PC-9 (cell line): ENCODE results near the gene DGLUCY. TPM values are rescaled to one million over a fixed set of nuclear protein-coding genes. Genes with fewer than 3 reads are reported as not detected.

ENCODE experiments used
- BruUV-seq: library from RNA; stranded (reverse); fragments of 400-500 nt; replicated peaks from 2 replicates; lab custom pipeline; 2021; lab: Mats Ljungman, UMichigan
- CTCF ChIA-PET: fragments of 300-600 bp; sonication (Branson Sonifier 250); formaldehyde crosslinking; loops from one replicate; lab custom pipeline; 2022; ENCODE audit warnings: antibody characterized with exemption; lab: Charles Lee
- POLR2A ChIA-PET: fragments of 300-600 bp; sonication (Branson Sonifier 250); formaldehyde crosslinking; loops from one replicate; lab custom pipeline; 2022; ENCODE audit warnings: antibody characterized with exemption; ENCODE audit not compliant: unreplicated experiment; lab: Charles Lee
- DNase-seq, 2 experiments: peaks; one replicate each; pipeline versions ENCODE4 v3.0.0 to v3.0.0-alpha.2; 2015 to 2022; ENCODE audit warnings: mixed read lengths in 1 of 2
- H2AFZ ChIP-seq: fragments of 200-600 bp; sonication (generic); 2 replicates; pipeline ENCODE4 v1.8.1; 2017; ENCODE audit warnings: antibody characterized with exemption
- H3F3A ChIP-seq: fragments of 200-600 bp; sonication (generic); 2 replicates; pipeline ENCODE4 v1.8.1; 2017; ENCODE audit warnings: antibody characterized with exemption, mild to moderate bottlenecking, low read depth; ENCODE audit not compliant: insufficient read depth
- H3K27ac ChIP-seq: fragments of 200-600 bp; sonication (generic); 2 replicates; pipeline ENCODE4 v1.6.1; 2016; ENCODE audit warnings: mixed run types
- H3K27me3 ChIP-seq: fragments of 200-600 bp; sonication (generic); 2 replicates; pipeline ENCODE4 v1.6.1; 2016; ENCODE audit warnings: low read depth, mixed run types; ENCODE audit not compliant: insufficient read depth
- H3K36me3 ChIP-seq: fragments of 200-600 bp; sonication (generic); 2 replicates; pipeline ENCODE4 v1.6.1; 2016; ENCODE audit warnings: low read depth, mixed run types
- H3K4me1 ChIP-seq: fragments of 200-600 bp; sonication (generic); replicated peaks from 2 replicates; pipeline ENCODE4 v1.6.1; 2016; ENCODE audit warnings: mixed run types; ENCODE audit not compliant: insufficient read depth
- H3K4me2 ChIP-seq: fragments of 200-600 bp; sonication (generic); 2 replicates; pipeline ENCODE4 v1.6.1; 2017; ENCODE audit warnings: mixed run types
- H3K4me3 ChIP-seq: fragments of 200-600 bp; sonication (generic); 2 replicates; pipeline ENCODE4 v1.6.1; 2016; ENCODE audit warnings: mixed run types
- H3K79me2 ChIP-seq: fragments of 200-600 bp; sonication (generic); 2 replicates; pipeline ENCODE4 v1.6.1; 2017; ENCODE audit warnings: low read depth, mixed run types
- H3K9me2 ChIP-seq: fragments of 200-600 bp; sonication (generic); 2 replicates; pipeline ENCODE4 v1.8.1; 2017; ENCODE audit warnings: mild to moderate bottlenecking; ENCODE audit not compliant: insufficient read depth
- H3K9me3 ChIP-seq: fragments of 200-600 bp; sonication (generic); 2 replicates; pipeline ENCODE4 v1.8.1; 2016; ENCODE audit warnings: low read depth; ENCODE audit not compliant: insufficient read depth
- H4K20me1 ChIP-seq: fragments of 200-600 bp; sonication (generic); 2 replicates; pipeline ENCODE4 v1.8.1; 2017; ENCODE audit not compliant: insufficient read depth
- CTCF ChIP-seq: fragments of 200-600 bp; sonication (generic); conservative IDR thresholded peaks from 2 replicates; pipeline ENCODE4 v1.6.1; 2017; ENCODE audit warnings: mixed run types, antibody characterized with exemption, mild to moderate bottlenecking, moderate library complexity
- EZH2 ChIP-seq: fragments of 200-600 bp; sonication (generic); IDR thresholded peaks from 2 replicates; pipeline ENCODE4 v1.8.0; 2017; ENCODE audit warnings: antibody characterized with exemption, low read depth
- intact Hi-C: fragments of 100-400 bp; cut with micrococcal nuclease; formaldehyde crosslinking; loops from one replicate; pipeline ENCODE4 v1.10.0; 2022; ENCODE audit not compliant: unreplicated experiment
- total RNA-seq: library from RNA; stranded (reverse); gene quantifications from 2 replicates; pipeline ENCODE4 v1.2.3, GENCODE V29; 2021

The DGLUCY gene
- total RNA-seq, 1 experiment from 2014 or later, result 15.9 TPM

DNA sequence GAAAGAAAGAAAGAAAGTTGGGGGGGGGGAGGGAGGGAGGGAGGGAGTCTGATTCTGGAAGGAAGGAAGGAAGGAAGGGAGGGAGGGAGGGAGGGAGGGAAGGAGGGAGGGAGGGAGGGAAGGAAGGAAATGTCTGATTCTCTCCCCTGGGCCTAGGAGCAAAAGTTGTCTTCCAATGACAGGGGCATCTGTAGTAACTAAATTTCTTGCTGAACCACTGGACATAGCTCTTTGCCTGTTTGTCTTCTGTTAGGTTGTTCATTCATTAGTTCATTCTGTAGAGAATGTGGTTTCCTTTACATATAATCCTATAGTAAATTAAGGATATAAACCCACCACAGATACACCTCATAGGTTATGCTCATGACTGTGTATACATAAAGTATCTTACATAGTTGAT, 70.7 kb downstream of the DGLUCY start:
- H2AFZ ChIP-seq, result no peak overlapping the region
- H3K4me2 ChIP-seq, result no peak overlapping the region
- H3F3A ChIP-seq, result no peaks in the 10 kb centered on the region
- H3K79me2 ChIP-seq, result no peaks in the 10 kb centered on the region
- no peak overlapping the region for H3K27ac ChIP-seq
- no TSS peak for BruUV-seq
- CTCF ChIA-PET, result no interaction called here
- no peaks in the 10 kb centered on the region for H3K27me3 ChIP-seq
- no peaks in the 10 kb centered on the region for H3K9me3 ChIP-seq
- no peak for DNase-seq
- no peaks in the 10 kb centered on the region for H3K4me1 ChIP-seq
- TF ChIP-seq CTCF (no peak), EZH2 (no peak)
- no peaks in the 10 kb centered on the region for H3K36me3 ChIP-seq
- POLR2A ChIA-PET, result no interaction called here
- no peak overlapping the region for H3K4me3 ChIP-seq
- H3K9me2 ChIP-seq, result no peaks in the 10 kb centered on the region
- no peaks in the 10 kb centered on the region for H4K20me1 ChIP-seq
- intact Hi-C loops, result no loop called here

DNA sequence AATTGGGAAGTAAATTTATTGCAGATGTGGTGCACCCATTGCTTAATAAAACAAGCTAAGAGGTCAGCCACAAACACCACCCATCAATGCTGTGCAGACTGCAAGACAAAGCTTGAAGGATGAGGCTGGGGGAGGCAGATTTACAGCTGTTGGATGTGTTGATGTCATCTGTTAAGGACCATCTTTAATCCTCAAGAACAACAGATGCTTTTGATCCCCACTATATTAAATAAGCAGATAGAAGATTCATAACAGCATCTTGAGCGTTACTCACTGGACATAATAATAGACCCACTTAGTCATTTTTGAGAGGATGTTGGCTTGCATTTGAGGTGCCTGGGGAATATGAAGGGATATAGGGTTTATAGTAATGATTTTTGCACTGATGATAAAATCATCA, 71.8 kb downstream of the DGLUCY start:
- H3K27ac ChIP-seq, result no peak overlapping the region
- no peaks in the 10 kb centered on the region for H3K79me2 ChIP-seq
- ChIA-PET CTCF (no interaction called here), POLR2A (no interaction called here)
- no peaks in the 10 kb centered on the region for H3K36me3 ChIP-seq
- BruUV-seq, result no TSS peak
- intact Hi-C loops, result no loop called here
- no peaks in the 10 kb centered on the region for H3K27me3 ChIP-seq
- no peak overlapping the region for H3K4me2 ChIP-seq
- DNase-seq, result no peak
- no peak overlapping the region for H3K4me3 ChIP-seq
- TF ChIP-seq EZH2 (no peak), CTCF (no peak)
- H3F3A ChIP-seq, result no peaks in the 10 kb centered on the region
- H3K9me2 ChIP-seq, result no peaks in the 10 kb centered on the region
- no peaks in the 10 kb centered on the region for H3K4me1 ChIP-seq
- H4K20me1 ChIP-seq, result no peaks in the 10 kb centered on the region
- H2AFZ ChIP-seq, result no peak overlapping the region
- no peaks in the 10 kb centered on the region for H3K9me3 ChIP-seq

- intact Hi-C loops, result no loop called here
- no peaks in the 10 kb centered on the region for H3K4me1 ChIP-seq
- H3K36me3 ChIP-seq, result no peaks in the 10 kb centered on the region
- no TSS peak for BruUV-seq
- H3K27me3 ChIP-seq, result no peaks in the 10 kb centered on the region
- H3F3A ChIP-seq, result no peaks in the 10 kb centered on the region
- H3K79me2 ChIP-seq, result no peaks in the 10 kb centered on the region
- no peak overlapping the region for H3K4me2 ChIP-seq
- no peaks in the 10 kb centered on the region for H3K9me3 ChIP-seq
- ChIA-PET POLR2A (no interaction called here), CTCF (no interaction called here)
- H3K27ac ChIP-seq, result no peak overlapping the region
- H3K9me2 ChIP-seq, result no peaks in the 10 kb centered on the region
- no peak overlapping the region for H3K4me3 ChIP-seq
- DNase-seq, result no peak
- TF ChIP-seq CTCF (no peak), EZH2 (no peak)
- no peaks in the 10 kb centered on the region for H4K20me1 ChIP-seq
- no peak overlapping the region for H2AFZ ChIP-seq
Observed at GRCh38 chr14:91186515-91187066, 72.7 kb downstream of the DGLUCY start.
